HepG2 (cell line): ENCODE measurements around the gene BFSP1. TPM values are rescaled to one million over a fixed set of nuclear protein-coding genes. Genes with fewer than 3 reads are reported as not detected.

ENCODE experiments used
- ATAC-seq: fragments of 200-7000 bp; cut with Tn5 transposase; 3 replicates; pipeline ENCODE4 v1.9.1; 2020; ENCODE audit warnings: mild to moderate bottlenecking, moderate library complexity
- BruUV-seq: library from RNA; stranded (reverse); fragments of 400-500 nt; replicated peaks from 2 replicates; lab custom pipeline; 2021; lab: Mats Ljungman, UMichigan
- CTCF ChIA-PET: fragments of 300-600 bp; formaldehyde crosslinking; extraction: SDS; loops from one replicate; lab custom pipeline; 2021; ENCODE audit warnings: low total read pairs, inconsistent platforms, low intra/inter-chr PET ratio; lab: Yijun Ruan, JAX
- POLR2A ChIA-PET: fragments of 350-600 bp; sonication (Branson Sonifier 250); formaldehyde crosslinking; loops from one replicate; lab custom pipeline; 2020; ENCODE audit warnings: antibody characterized with exemption, inconsistent platforms; lab: Yijun Ruan, JAX
- DNase-seq: peaks from one replicate; pipeline ENCODE4 v3.0.0-alpha.2; 2015; ENCODE audit warnings: low spot score
- FAIRE-seq: peaks from 3 replicates; lab custom pipeline; 2011; peaks lifted over from hg19 to GRCh38; lab: Jason Lieb, UNC
- H2AFZ ChIP-seq: one replicate; pipeline ENCODE4 v1.6.1; 2011; ENCODE audit warnings: low read length, inconsistent platforms
- H3K27ac ChIP-seq: fragments of 300-600 bp; 3 replicates; pipeline ENCODE4 v1.8.0; 2011; ENCODE audit warnings: mixed run types, mild to moderate bottlenecking, mixed read lengths, low read length, inconsistent platforms; ENCODE audit not compliant: insufficient read depth; ENCODE audit errors: extremely low read length
- H3K27me3 ChIP-seq, 2 experiments: fragments of 200-600 bp in 1 of 2; 2 replicates in 1 of 2; 3 replicates in 1 of 2; pipeline versions ENCODE4 v1.6.0 to v1.8.0; 2011; ENCODE audit warnings: low read length in 2 of 2, mild to moderate bottlenecking in 2 of 2, moderate library complexity in 2 of 2, inconsistent platforms in 1 of 2; ENCODE audit not compliant: insufficient read depth in 2 of 2, control insufficient read depth in 1 of 2
- H3K36me3 ChIP-seq, 2 experiments: fragments of 200-600 bp in 1 of 2; replicated peaks in 1 of 2; 2 replicates in 1 of 2; 3 replicates in 1 of 2; pipeline versions ENCODE4 v1.5.1 to v1.8.0; 2011; ENCODE audit warnings: low read length in 2 of 2, inconsistent platforms in 1 of 2; ENCODE audit not compliant: insufficient read depth in 2 of 2, control insufficient read depth in 1 of 2
- H3K4me1 ChIP-seq: 2 replicates; pipeline ENCODE4 v1.5.1; 2012; ENCODE audit warnings: low read length, inconsistent platforms; ENCODE audit not compliant: insufficient read depth
- H3K4me2 ChIP-seq: 2 replicates; pipeline ENCODE4 v1.6.0; 2011; ENCODE audit warnings: low read depth, low read length, inconsistent platforms
- H3K4me3 ChIP-seq, 3 experiments: fragments of 200-600 bp in 1 of 3; sonication (generic), shearing (Covaris generic) in 1 of 3; replicated peaks in 1 of 3; 2 replicates each; pipeline ENCODE4 v1.5.1; 2011 to 2016; ENCODE audit warnings: low read length in 3 of 3, inconsistent platforms in 2 of 3, low read depth in 2 of 3, mild to moderate bottlenecking in 2 of 3, control low read depth in 1 of 3, mixed read lengths in 1 of 3; ENCODE audit not compliant: insufficient read depth in 1 of 3
- H3K79me2 ChIP-seq: one replicate; pipeline ENCODE4 v1.6.1; 2011; ENCODE audit warnings: low read length, inconsistent platforms; ENCODE audit not compliant: insufficient read depth
- H3K9ac ChIP-seq: 2 replicates; pipeline ENCODE4 v1.6.0; 2011; ENCODE audit warnings: mild to moderate bottlenecking, low read depth, low read length, inconsistent platforms; ENCODE audit not compliant: insufficient read depth
- H3K9me3 ChIP-seq: 2 replicates; pipeline ENCODE4 v1.5.1; 2012; ENCODE audit warnings: mild to moderate bottlenecking, low read length
- H4K20me1 ChIP-seq: 2 replicates; pipeline ENCODE4 v1.6.0; 2011; ENCODE audit warnings: inconsistent platforms, mild to moderate bottlenecking, low read length, moderate library complexity; ENCODE audit not compliant: insufficient read depth
- FOXK1 ChIP-seq: sonication (generic); formaldehyde crosslinking; IDR thresholded peaks from 2 replicates; pipeline ENCODE4 v1.4.0; 2020; ENCODE audit warnings: low read depth, missing genetic modification reagents, borderline replicate concordance
- RFX1 ChIP-seq: fragments of 450-650 bp; IDR thresholded peaks from 2 replicates; pipeline ENCODE4 v1.6.1; 2017
- ZBTB7A ChIP-seq: sonication (generic); formaldehyde crosslinking; IDR thresholded peaks from 2 replicates; pipeline ENCODE4 v1.8.0; 2022; ENCODE audit warnings: mild to moderate bottlenecking, missing genetic modification reagents
- ZNF382 ChIP-seq: sonication (generic); formaldehyde crosslinking; IDR thresholded peaks from 2 replicates; pipeline ENCODE4 v1.5.0; 2020; ENCODE audit warnings: missing genetic modification reagents, mild to moderate bottlenecking, borderline replicate concordance
- ZNF549 ChIP-seq: sonication (generic); formaldehyde crosslinking; IDR thresholded peaks from 2 replicates; pipeline ENCODE4 v1.5.0; 2020; ENCODE audit warnings: missing genetic modification reagents
- ZNF564 ChIP-seq: sonication (generic); formaldehyde crosslinking; IDR thresholded peaks from 2 replicates; pipeline ENCODE4 v1.8.1; 2023; ENCODE audit warnings: mild to moderate bottlenecking, missing genetic modification reagents
- WGBS: methylation state at CpG from one replicate; pipeline ENCODE4 v1.1.6; 2017; ENCODE audit warnings: low lambda C conversion rate; 5-methylcytosine and 5-hydroxymethylcytosine counted together
- in situ Hi-C: cut with HindIII; loops from 2 replicates; pipeline ENCODE4 v1.10.0; 2017; ENCODE audit warnings: low pct_unique_long_range_greater_than_20kb; ENCODE audit not compliant: extremely low pct_ligation_motif_present
- intact Hi-C: fragments of 100-400 bp; cut with micrococcal nuclease; formaldehyde crosslinking; loops from one replicate; pipeline ENCODE4 v1.10.0; 2022; ENCODE audit not compliant: unreplicated experiment
- polyA plus RNA-seq, 8 experiments: library from polyadenylated mRNA; depleted of rRNA in 3 of 8; stranded (reverse) in 7 of 8; unstranded in 1 of 8; fragments of >200 nt; fragmentation: Illumina TruSeq in 4 of 8; extraction: Trizol in 4 of 8; gene quantifications; 2 replicates each; pipeline versions ENCODE4 v1.2.1 to v1.2.3, GENCODE V29; 2011 to 2016; ENCODE audit warnings: low read depth in 4 of 8, missing spikeins in 1 of 8, mixed read lengths in 1 of 8; ENCODE audit not compliant: insufficient read depth in 1 of 8
- total RNA-seq, 5 experiments: library from RNA; depleted of rRNA; stranded (reverse); fragments of >200 nt; fragmentation: Illumina TruSeq; extraction: Trizol; gene quantifications; 2 replicates each; pipeline ENCODE4 v1.2.3, GENCODE V29; 2016; ENCODE audit warnings: low read depth in 1 of 5
- TF ChIP-seq, protein P1 (sequence below): sonication (generic); formaldehyde crosslinking; IDR thresholded peaks from 2 replicates; pipeline ENCODE4 v1.5.1; 2020; ENCODE audit warnings: mild to moderate bottlenecking, moderate library complexity, missing genetic modification reagents
- TF ChIP-seq, protein P2 (sequence below): sonication (generic); formaldehyde crosslinking; IDR thresholded peaks from 2 replicates; pipeline ENCODE4 v1.4.0; 2020; ENCODE audit warnings: missing genetic modification reagents

The BFSP1 gene
- total and polyA plus RNA-seq, 2 of the 13 experiments (the other 11 are each of a cell fraction or from before 2014, with no cell fraction given), result 0.22 to 0.26 TPM

DNA sequence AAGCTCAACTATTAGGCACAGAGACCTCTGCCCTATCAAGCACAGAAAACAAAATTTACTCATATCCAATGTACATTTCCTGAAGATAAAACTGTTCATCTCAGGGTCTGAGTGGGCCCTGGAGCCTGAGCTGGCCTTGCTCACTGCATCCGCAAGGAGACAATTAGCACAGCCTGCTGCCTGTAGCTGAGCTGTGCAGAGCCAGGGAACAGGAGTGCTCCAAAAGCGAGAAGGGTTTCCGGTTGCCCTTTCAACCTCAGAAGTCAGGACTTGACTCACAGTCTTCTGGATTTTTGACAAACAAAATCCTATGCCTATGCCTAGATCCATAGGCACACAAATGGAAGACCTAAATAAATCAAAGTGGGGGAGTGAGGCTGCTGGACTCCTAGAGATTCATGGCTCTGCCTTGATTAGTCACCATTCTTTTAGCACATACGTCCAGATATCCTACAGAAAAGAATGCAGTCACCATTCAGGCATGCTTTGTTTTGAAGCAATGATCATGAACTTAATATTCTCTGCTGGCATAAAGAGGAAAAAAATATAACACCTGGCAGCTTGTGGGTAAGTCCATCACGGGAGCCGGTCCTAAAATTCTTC is 73.5 kb downstream of the BFSP1 start:
- H3K4me1 ChIP-seq, result no peaks in the 10 kb centered on the region
- H3K27ac ChIP-seq, result no peak overlapping the region
- DNase-seq, result no peak
- ChIA-PET POLR2A (no interaction called here), CTCF (no interaction called here)
- H3K9ac ChIP-seq, result no peak overlapping the region
- no TSS peak for BruUV-seq
- H3K4me2 ChIP-seq, result no peak overlapping the region
- H4K20me1 ChIP-seq, result no peaks in the 10 kb centered on the region
- H3K9me3 ChIP-seq, result no peaks in the 10 kb centered on the region
- no peaks in the 10 kb centered on the region for H3K79me2 ChIP-seq
- in situ Hi-C loops, result no loop called here
- no peak for FAIRE-seq
- H3K4me3 ChIP-seq, result no peak overlapping the region
- H2AFZ ChIP-seq, result no peak overlapping the region
- 46% methylated on average over 6 of the region's 6 CpGs for WGBS
- no peak for ATAC-seq
- intact Hi-C loops, result no loop called here
- H3K36me3 ChIP-seq, result no peaks in the 10 kb centered on the region
- H3K27me3 ChIP-seq, result peaks cover 2 to 33% of the 10 kb centered on the region in 2 experiments; a peak in 4 of 5 replicates
- TF ChIP-seq ZNF382 (no peak), ZBTB7A (CRISPR knock-in tag) (no peak), ZNF564 (CRISPR knock-in tag) (no peak), ZNF549 (CRISPR knock-in tag) (no peak), FOXK1 (no peak)
- TF ChIP-seq, protein P1, sequence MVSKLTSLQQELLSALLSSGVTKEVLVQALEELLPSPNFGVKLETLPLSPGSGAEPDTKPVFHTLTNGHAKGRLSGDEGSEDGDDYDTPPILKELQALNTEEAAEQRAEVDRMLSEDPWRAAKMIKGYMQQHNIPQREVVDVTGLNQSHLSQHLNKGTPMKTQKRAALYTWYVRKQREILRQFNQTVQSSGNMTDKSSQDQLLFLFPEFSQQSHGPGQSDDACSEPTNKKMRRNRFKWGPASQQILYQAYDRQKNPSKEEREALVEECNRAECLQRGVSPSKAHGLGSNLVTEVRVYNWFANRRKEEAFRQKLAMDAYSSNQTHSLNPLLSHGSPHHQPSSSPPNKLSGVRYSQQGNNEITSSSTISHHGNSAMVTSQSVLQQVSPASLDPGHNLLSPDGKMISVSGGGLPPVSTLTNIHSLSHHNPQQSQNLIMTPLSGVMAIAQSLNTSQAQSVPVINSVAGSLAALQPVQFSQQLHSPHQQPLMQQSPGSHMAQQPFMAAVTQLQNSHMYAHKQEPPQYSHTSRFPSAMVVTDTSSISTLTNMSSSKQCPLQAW, result no peak

DNA sequence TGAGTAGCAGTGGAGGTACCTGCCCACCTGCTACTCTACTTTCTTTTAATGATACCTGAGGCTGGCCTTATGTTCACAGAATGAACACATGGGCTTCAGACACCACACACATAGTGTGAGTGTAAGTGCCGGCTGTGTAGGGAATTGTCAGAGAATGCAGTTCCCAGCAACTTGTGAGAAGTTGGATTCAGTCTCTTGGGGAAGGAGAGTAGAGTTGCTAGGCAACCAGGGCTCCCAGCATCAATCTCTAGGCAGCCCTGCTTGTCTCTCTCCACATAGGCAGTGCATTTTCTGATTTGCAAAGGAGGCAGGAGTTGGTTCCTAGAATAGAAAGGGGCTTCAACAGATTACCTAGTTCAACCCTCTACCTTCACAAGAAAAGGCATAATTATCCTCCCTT is 74.1 kb downstream of the BFSP1 start:
- H3K4me3 ChIP-seq, result no peak overlapping the region
- no peak overlapping the region for H3K9ac ChIP-seq
- H3K4me1 ChIP-seq, result no peaks in the 10 kb centered on the region
- no peak for FAIRE-seq
- H3K36me3 ChIP-seq, result no peaks in the 10 kb centered on the region
- ChIA-PET CTCF (no interaction called here), POLR2A (no interaction called here)
- no peak overlapping the region for H3K27ac ChIP-seq
- in situ Hi-C loops (no loop called here), intact Hi-C loops (no loop called here)
- 29% methylated on average over 1 of the region's 1 CpG for WGBS
- H3K27me3 ChIP-seq, result peaks cover 2 to 39% of the 10 kb centered on the region in 2 experiments; a peak in 4 of 5 replicates
- ATAC-seq, result no peak
- DNase-seq, result no peak
- H3K9me3 ChIP-seq, result no peaks in the 10 kb centered on the region
- TF ChIP-seq RFX1, result peak; percentile 17; the same call in 1 of the 2 replicates
- TF ChIP-seq, protein P2, sequence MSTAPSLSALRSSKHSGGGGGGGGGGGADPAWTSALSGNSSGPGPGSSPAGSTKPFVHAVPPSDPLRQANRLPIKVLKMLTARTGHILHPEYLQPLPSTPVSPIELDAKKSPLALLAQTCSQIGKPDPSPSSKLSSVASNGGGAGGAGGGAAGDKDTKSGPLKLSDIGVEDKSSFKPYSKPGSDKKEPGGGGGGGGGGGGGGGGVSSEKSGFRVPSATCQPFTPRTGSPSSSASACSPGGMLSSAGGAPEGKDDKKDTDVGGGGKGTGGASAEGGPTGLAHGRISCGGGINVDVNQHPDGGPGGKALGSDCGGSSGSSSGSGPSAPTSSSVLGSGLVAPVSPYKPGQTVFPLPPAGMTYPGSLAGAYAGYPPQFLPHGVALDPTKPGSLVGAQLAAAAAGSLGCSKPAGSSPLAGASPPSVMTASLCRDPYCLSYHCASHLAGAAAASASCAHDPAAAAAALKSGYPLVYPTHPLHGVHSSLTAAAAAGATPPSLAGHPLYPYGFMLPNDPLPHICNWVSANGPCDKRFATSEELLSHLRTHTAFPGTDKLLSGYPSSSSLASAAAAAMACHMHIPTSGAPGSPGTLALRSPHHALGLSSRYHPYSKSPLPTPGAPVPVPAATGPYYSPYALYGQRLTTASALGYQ (CRISPR knock-in tag), result no peak
- H4K20me1 ChIP-seq, result no peaks in the 10 kb centered on the region
- H3K79me2 ChIP-seq, result no peaks in the 10 kb centered on the region
- H2AFZ ChIP-seq, result no peak overlapping the region
- H3K4me2 ChIP-seq, result no peak overlapping the region
- BruUV-seq, result no TSS peak
